HG03521 (cell line): ENCODE data around the gene CATSPERZ.
"Not testable (repeated sequence)": the region's sequence is repeated elsewhere in the genome, so short reads cannot be mapped to it uniquely, and the experiment has no call there.

Experiments
- ATAC-seq: cut with Tn5 transposase; IDR thresholded peaks from one replicate; pipeline ENCODE4 v1.9.1; 2021; ENCODE audit warnings: mild to moderate bottlenecking, moderate library complexity; ENCODE audit not compliant: unreplicated experiment

CATSPERZ gene

GRCh38 chr11:64316672-64317324 is 16.6 kb downstream of the CATSPERZ start:
- no peak for ATAC-seq

DNA sequence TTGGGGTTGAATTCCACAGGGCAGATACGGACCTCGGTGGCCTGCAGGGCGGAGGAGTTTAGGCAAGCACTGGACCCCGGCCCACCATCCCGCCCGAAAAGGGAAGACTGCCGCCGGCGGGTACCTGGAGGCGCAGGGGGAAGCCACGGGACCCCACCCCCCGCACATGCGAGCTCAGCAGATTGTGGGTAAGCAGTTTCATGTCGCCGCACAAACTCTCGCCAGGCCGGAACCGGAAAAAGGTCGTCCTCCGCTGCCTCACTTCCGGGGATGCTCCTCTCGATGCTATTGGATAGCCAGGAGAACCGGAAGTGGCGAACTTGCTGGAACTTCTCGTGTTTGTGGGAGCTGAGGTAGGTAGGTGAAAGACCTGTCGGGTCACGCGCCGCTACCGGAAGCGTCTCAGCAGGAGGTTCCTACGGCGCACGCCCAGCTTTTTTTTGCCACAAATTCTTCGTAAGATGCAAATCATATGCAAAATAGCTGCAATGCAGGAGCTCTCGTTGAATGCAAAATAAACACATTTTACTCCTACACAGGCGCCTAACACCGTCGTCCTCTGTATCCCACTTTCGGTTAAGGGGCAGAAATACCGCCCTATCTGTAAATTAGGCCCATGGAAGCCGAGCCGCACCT is 17.3 kb downstream of the CATSPERZ start, which contains the start of gene TRMT112:
Gene TRMT112, minus strand, starts transcription at position 235 of the 636 bp plus-strand sequence. Its CDS starts 33 bp downstream, at position 202.
- ATAC-seq = peak; percentile 54

DNA sequence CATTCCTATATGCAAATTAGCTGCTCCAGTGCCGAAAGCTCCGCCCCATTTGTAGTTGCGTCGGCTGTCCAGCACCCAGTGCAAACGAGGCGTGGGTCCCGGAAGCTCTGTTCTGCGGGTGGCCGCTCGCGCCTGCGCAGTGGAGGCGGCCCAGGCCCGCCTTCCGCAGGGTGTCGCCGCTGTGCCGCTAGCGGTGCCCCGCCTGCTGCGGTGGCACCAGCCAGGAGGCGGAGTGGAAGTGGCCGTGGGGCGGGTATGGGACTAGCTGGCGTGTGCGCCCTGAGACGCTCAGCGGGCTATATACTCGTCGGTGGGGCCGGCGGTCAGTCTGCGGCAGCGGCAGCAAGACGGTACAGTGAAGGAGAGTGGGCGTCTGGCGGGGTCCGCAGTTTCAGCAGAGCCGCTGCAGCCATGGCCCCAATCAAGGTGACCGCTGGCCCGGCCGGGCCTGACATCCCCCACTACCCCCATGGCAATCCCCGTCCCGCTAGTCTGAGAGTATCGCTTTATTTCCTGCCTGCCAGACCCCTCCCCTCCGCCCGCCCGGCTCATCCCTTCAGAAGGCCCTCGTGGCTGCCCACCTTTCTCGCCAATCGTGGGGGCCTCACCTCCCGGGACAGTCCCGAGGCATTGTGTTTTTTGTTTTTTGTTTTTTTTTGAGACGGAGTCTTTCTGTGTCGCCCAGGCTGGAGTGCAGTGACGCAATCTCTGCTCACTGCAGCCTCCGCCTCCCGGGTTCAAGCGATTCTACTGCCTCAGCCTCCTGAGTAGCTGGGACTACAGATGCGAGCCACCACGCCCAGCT is 18.0 kb downstream of the CATSPERZ start, which contains the start of gene PRDX5:
Gene PRDX5, plus strand, starts transcription at position 161 of the 805 bp plus-strand sequence. Its CDS starts 95 bp downstream, at position 256.
- peak; percentile 79 for ATAC-seq

- ATAC-seq = no peak
Observed at GRCh38 chr11:64318766-64319761, 18.9 kb downstream of the CATSPERZ start.

GRCh38 chr11:64320556-64320955 is 20.4 kb downstream of the CATSPERZ start:
- no peak for ATAC-seq

DNA sequence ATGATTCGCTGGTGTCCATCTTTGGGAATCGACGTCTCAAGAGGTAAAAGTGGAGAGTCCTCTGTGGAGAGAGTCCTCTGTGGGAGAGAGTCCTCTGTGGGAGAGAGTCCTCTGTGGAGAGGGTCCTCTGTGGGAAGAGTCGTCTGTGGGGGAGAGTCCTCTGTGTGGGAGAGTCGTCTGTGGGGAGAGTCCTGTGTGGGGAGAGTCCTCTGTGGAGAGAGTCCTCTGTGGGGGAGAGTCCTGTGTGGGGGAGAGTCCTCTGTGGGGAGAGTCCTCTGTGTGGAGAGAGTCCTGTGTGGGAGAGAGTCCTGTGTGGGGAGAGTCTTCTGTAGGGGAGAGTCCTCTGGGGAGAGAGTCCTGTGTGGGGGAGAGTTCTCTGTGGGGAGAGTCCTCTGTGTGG is 20.9 kb downstream of the CATSPERZ start:
- no peak for ATAC-seq

- ATAC-seq = no peak
Observed at GRCh38 chr11:64321533-64321932, 21.4 kb downstream of the CATSPERZ start.

GRCh38 chr11:64322925-64323260 is 22.7 kb downstream of the CATSPERZ start:
- no peak for ATAC-seq

- no peak for ATAC-seq
Observed at GRCh38 chr11:64323373-64323772, 23.2 kb downstream of the CATSPERZ start.

- not testable (repeated sequence) for ATAC-seq
Observed at GRCh38 chr11:64323984-64324383, 23.8 kb downstream of the CATSPERZ start.

GRCh38 chr11:64324692-64325469 is 24.7 kb downstream of the CATSPERZ start:
- no peak for ATAC-seq

- no peak for ATAC-seq
Observed at GRCh38 chr11:64327375-64327774, 27.2 kb downstream of the CATSPERZ start.

DNA sequence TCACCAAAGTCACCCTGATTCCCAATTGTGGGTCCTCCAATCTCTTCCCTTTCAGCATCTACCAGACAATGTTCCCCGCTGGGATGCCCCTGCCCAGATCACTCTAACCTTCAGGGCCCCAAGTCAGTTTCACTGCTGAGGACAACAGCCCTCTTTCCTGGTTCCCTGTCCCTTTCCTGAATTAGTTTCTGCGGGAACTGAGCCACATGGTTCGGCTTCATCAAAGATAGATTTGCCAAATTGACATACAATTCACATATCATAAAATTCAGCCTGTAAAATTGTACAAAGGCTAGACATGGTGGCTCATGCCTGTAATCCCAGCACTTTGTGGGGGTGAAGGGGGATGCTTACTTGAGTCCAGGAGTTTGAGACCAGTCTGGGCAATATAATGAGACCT is 27.8 kb downstream of the CATSPERZ start:
- no peak for ATAC-seq

DNA sequence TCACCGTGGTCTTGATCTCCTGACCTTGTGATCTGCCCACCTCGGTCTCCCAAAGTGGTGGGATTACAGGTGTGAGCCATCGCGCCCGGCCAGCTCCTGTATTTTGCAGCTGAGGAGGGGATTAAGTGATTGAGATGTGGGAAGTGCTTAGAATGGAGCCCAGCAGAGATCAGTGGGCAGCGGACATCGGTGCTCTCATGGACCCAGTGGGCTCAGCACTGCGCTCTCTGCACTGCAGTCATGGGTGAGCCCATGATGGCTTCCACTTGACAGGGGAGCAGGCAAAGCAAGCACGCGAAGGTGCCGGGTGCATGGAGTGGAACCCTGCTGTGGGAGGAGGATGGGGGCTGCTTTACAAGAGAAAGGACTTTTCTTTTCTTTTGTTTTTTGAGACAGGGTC is 30.7 kb downstream of the CATSPERZ start:
- ATAC-seq = no peak

- ATAC-seq = peak; percentile 40
Observed at GRCh38 chr11:64331569-64332371, 31.6 kb downstream of the CATSPERZ start.

GRCh38 chr11:64333556-64333955 is 33.4 kb downstream of the CATSPERZ start:
- no peak for ATAC-seq

DNA sequence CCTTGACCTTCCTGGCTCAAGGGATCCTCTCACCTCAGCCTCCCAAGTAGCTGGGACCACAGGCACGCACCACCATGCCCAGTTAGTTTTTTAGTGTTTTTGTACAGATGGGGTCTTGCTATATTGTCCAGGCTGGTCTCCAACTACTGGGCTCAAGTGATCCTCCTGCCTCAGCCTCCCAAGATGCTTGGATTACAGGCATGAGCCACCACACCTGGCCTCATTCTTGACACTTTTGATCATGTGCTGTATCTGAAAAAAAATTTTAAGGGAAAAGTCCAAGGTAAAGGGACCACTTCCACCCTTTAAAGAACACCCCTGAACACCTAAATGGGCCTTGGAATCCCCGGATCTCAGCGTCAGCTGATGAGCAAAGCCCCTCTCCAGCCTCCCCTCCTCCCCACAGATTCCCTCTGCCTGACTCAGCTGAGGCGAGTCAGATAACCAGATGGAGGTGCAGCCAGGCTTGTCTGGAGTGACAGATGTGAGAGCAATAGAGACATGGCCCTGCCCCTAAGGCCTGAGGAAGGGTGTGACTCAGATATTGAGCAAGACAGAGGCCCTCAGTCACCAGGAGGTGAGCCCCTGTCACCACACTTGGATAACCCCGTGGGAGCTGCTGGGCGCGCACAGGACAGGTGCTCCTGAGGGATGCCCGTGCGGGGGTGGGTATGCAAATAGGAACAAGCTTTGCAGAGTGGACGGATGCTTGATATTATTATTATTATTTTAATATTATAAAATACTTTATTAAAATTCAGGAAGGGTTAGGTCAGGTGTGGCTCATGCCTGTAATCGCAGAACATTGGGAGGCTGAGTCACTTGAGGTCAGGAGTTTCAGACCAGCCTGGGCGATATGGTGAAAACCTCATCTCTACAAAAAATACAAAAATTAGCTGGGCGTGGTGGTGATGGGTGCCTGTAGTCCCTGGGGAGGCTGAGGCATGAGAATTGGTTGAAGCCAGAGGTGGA is 34.9 kb downstream of the CATSPERZ start:
- peak; percentile 72 for ATAC-seq
